Endothelial cell of umbilical vein (primary cell): ENCODE results near the gene ITIH5. TPM values are rescaled to one million over a fixed set of nuclear protein-coding genes. Genes with fewer than 3 reads are reported as not detected.

Experiments used
- BruUV-seq: library from RNA; stranded (reverse); fragments of 400-500 nt; replicated peaks from 2 replicates; lab custom pipeline; 2021; lab: Mats Ljungman, UMichigan
- CTCF ChIA-PET: fragments of 300-600, 350-600 bp; sonication (Branson Sonifier 250); formaldehyde crosslinking; loops from one replicate; lab custom pipeline; 2021; ENCODE audit warnings: antibody characterized with exemption, inconsistent platforms; lab: Charles Lee
- POLR2A ChIA-PET: fragments of 300-600, 350-600 bp; sonication (Branson Sonifier 250); formaldehyde crosslinking; loops from one replicate; lab custom pipeline; 2021; ENCODE audit warnings: antibody characterized with exemption, inconsistent platforms; lab: Charles Lee
- DNase-seq: peaks from one replicate; pipeline ENCODE4 v3.0.0-alpha.2; 2011; ENCODE audit warnings: low read depth, low spot score
- FAIRE-seq: peaks from 2 replicates; lab custom pipeline; 2011; peaks lifted over from hg19 to GRCh38; lab: Jason Lieb, UNC
- H2AFZ ChIP-seq: 2 replicates; pipeline ENCODE4 v1.6.0; 2012; ENCODE audit warnings: low read depth, low read length, control low read depth, inconsistent platforms
- H3K27ac ChIP-seq: 2 replicates; pipeline ENCODE4 v1.5.1; 2011; ENCODE audit warnings: low read depth, mild to moderate bottlenecking, control low read depth, low read length, moderate library complexity; ENCODE audit not compliant: insufficient read depth
- H3K27me3 ChIP-seq, 2 experiments: 2 replicates each; pipeline versions ENCODE4 v1.6.0 to v1.6.1; 2011; ENCODE audit warnings: low read length in 2 of 2, mixed read lengths in 1 of 2; ENCODE audit not compliant: control insufficient read depth in 2 of 2, insufficient read depth in 2 of 2
- H3K36me3 ChIP-seq, 2 experiments: 2 replicates in 1 of 2; 3 replicates in 1 of 2; pipeline ENCODE4 v1.5.1; 2011; ENCODE audit warnings: low read length in 2 of 2, mild to moderate bottlenecking in 1 of 2, moderate library complexity in 1 of 2; ENCODE audit not compliant: control insufficient read depth in 2 of 2, insufficient read depth in 2 of 2; ENCODE audit errors: extremely low read depth in 1 of 2
- H3K4me1 ChIP-seq: 3 replicates; pipeline ENCODE4 v1.5.1; 2011; ENCODE audit warnings: mild to moderate bottlenecking, low read length; ENCODE audit not compliant: control insufficient read depth, insufficient read depth; ENCODE audit errors: extremely low read depth
- H3K4me2 ChIP-seq: 2 replicates; pipeline ENCODE4 v1.6.1; 2011; ENCODE audit warnings: low read length, control low read depth, mixed read lengths; ENCODE audit not compliant: insufficient read depth
- H3K4me3 ChIP-seq, 3 experiments: fragments of 200-600 bp in 1 of 3; sonication (generic), shearing (Covaris generic) in 1 of 3; replicated peaks in 1 of 3; 2 replicates each; pipeline ENCODE4 v1.5.1; 2011 to 2016; ENCODE audit warnings: control low read depth in 3 of 3, low read length in 3 of 3, mild to moderate bottlenecking in 2 of 3, inconsistent platforms in 1 of 3, low read depth in 1 of 3, moderate library complexity in 1 of 3; ENCODE audit not compliant: insufficient read depth in 1 of 3
- H3K79me2 ChIP-seq: 2 replicates; pipeline ENCODE4 v1.6.0; 2012; ENCODE audit warnings: low read length, inconsistent platforms; ENCODE audit not compliant: control insufficient read depth, insufficient read depth
- H3K9ac ChIP-seq: replicated peaks from 2 replicates; pipeline ENCODE3; 2011; ENCODE audit warnings: low read length, control low read depth; ENCODE audit not compliant: insufficient read depth; ENCODE audit errors: extremely low read depth
- H3K9me1 ChIP-seq: replicated peaks from 3 replicates; pipeline ENCODE4 v1.6.0; 2011; ENCODE audit warnings: mild to moderate bottlenecking, low read length; ENCODE audit not compliant: control insufficient read depth, insufficient read depth; ENCODE audit errors: extremely low read depth
- H3K9me3 ChIP-seq: replicated peaks from 2 replicates; pipeline ENCODE4 v1.5.1; 2012; ENCODE audit warnings: low read length, inconsistent platforms; ENCODE audit not compliant: control insufficient read depth, insufficient read depth
- H4K20me1 ChIP-seq: replicated peaks from 2 replicates; pipeline ENCODE3; 2011; ENCODE audit warnings: mild to moderate bottlenecking, low read length; ENCODE audit not compliant: control insufficient read depth, insufficient read depth; ENCODE audit errors: extremely low read depth
- CTCF ChIP-seq, 2 donors: IDR thresholded peaks; 1 replicate in 1 of 2; 2 replicates in 1 of 2; pipeline ENCODE4 v1.5.1; 2011; ENCODE audit warnings: low read length in 2 of 2, mild to moderate bottlenecking in 2 of 2, moderate library complexity in 2 of 2, control low read depth in 1 of 2, inconsistent platforms in 1 of 2, low read depth in 1 of 2; ENCODE audit not compliant: insufficient read depth in 1 of 2; ENCODE audit errors: extremely low read depth in 1 of 2
- EZH2 ChIP-seq: IDR thresholded peaks from 2 replicates; pipeline ENCODE4 v1.6.1; 2012; ENCODE audit warnings: borderline replicate concordance, low read depth, mild to moderate bottlenecking, moderate library complexity, low read length, inconsistent platforms; ENCODE audit not compliant: severe bottlenecking
- FOS ChIP-seq: IDR thresholded peaks from 2 replicates; pipeline ENCODE4 v1.6.1; 2011; ENCODE audit warnings: mild to moderate bottlenecking, low read length, moderate library complexity, borderline replicate concordance; ENCODE audit not compliant: insufficient read depth
- GATA2 ChIP-seq: IDR thresholded peaks from 2 replicates; pipeline ENCODE4 v1.7.0; 2011; ENCODE audit warnings: low read depth, mild to moderate bottlenecking, moderate library complexity, mixed read lengths, low read length; ENCODE audit not compliant: insufficient read length, insufficient read depth
- JUN ChIP-seq: IDR thresholded peaks from 2 replicates; pipeline ENCODE4 v1.6.1; 2011; ENCODE audit warnings: borderline replicate concordance, low read depth; ENCODE audit not compliant: insufficient read length, insufficient read depth
- MAX ChIP-seq: IDR thresholded peaks from 2 replicates; pipeline ENCODE4 v1.6.1; 2011; ENCODE audit not compliant: insufficient read depth, insufficient read length
- MYC ChIP-seq: IDR thresholded peaks from one replicate; pipeline ENCODE4 v1.6.1; 2011; ENCODE audit warnings: mild to moderate bottlenecking, low read depth, low read length
- POLR2A ChIP-seq: IDR thresholded peaks from 2 replicates; pipeline ENCODE4 v1.6.1; 2012; ENCODE audit warnings: low read depth, mild to moderate bottlenecking, control low read depth, low read length
- POLR2AphosphoS5 ChIP-seq: IDR thresholded peaks from 2 replicates; pipeline ENCODE4 v1.6.1; 2012; ENCODE audit warnings: low read depth, mild to moderate bottlenecking, control low read depth, low read length, moderate library complexity; ENCODE audit not compliant: insufficient read depth
- dilution Hi-C: fragments of 300-500 bp; cut with MboI; formaldehyde crosslinking; loops from one replicate; pipeline ENCODE4 v1.15.0; 2019; ENCODE audit warnings: low sequenced_read_pairs; ENCODE audit not compliant: extremely low pct_ligation_motif_present
- intact Hi-C: fragments of 100-400 bp; cut with micrococcal nuclease; formaldehyde crosslinking; loops from one replicate; pipeline ENCODE4 v1.10.0; 2022
- polyA plus RNA-seq, 4 experiments: library from polyadenylated mRNA; depleted of rRNA in 3 of 4; stranded (reverse) in 3 of 4; unstranded in 1 of 4; fragments of >200 nt; gene quantifications; 2 replicates each; pipeline versions ENCODE4 v1.2.1 to v1.2.3, GENCODE V29; 2011 to 2012; ENCODE audit warnings: missing spikeins in 1 of 4
- total RNA-seq: library from RNA; stranded (reverse); gene quantifications from 2 replicates; pipeline ENCODE4 v1.2.3, GENCODE V29; 2021

Gene ITIH5
- total and polyA plus RNA-seq, 2 donors (not counting 3 experiments of a cell fraction or from before 2014, with no cell fraction given), result not detected

- Histone ChIP-seq H3K4me2 (no peak overlapping the region), H3K27me3 (no peaks in the 10 kb centered on the region), H3K9me1 (no peaks in the 10 kb centered on the region), H3K9ac (no peak overlapping the region), H3K9me3 (no peaks in the 10 kb centered on the region), H3K36me3 (no peaks in the 10 kb centered on the region), H3K79me2 (no peaks in the 10 kb centered on the region), H3K4me1 (no peaks in the 10 kb centered on the region), H3K27ac (no peak overlapping the region), H2AFZ (no peak overlapping the region), H3K4me3 (no peak overlapping the region), H4K20me1 (no peaks in the 10 kb centered on the region)
- intact Hi-C loops (no loop called here), dilution Hi-C loops (no loop called here)
- CTCF ChIA-PET, result no interaction called here
- DNase-seq, result no peak
- POLR2A ChIA-PET, result no interaction called here
- FAIRE-seq, result no peak
- TF ChIP-seq FOS, result no peak
- TF ChIP-seq JUN, result no peak
- TF ChIP-seq EZH2, result no peak
- no peak for TF ChIP-seq POLR2A
- TF ChIP-seq CTCF (IDR thresholded peaks at IDR 0.05; ENCODE audit: extremely low read depth in 1 of 2, insufficient read depth in 1 of 2, low read depth in 1 of 2, low read length in 2 of 2), result no peak
- no peak for TF ChIP-seq GATA2
- TF ChIP-seq MYC, result no peak
- no peak for TF ChIP-seq MAX
- TF ChIP-seq POLR2AphosphoS5, result no peak
- no TSS peak for BruUV-seq
Measured at GRCh38 chr10:7577579-7577978, 89.2 kb downstream of the ITIH5 start.
